SK-N-SH treated with all-trans-retinoic acid at 6 μM for 48 hours (cell line): ENCODE data around the gene TAS2R1.
"Not testable (repeated sequence)": the region's sequence is repeated elsewhere in the genome, so short reads cannot be mapped to it uniquely, and the experiment has no call there.

Source experiments
- ATAC-seq: fragments of 200-7000 bp; cut with Tn5 transposase; 3 replicates; pipeline ENCODE4 v1.9.1; 2020; ENCODE audit warnings: mild to moderate bottlenecking, moderate library complexity
- ARNTL ChIP-seq: fragments of 450-650 bp; formaldehyde crosslinking; IDR thresholded peaks from 2 replicates; pipeline ENCODE4 v1.5.0; 2020; ENCODE audit warnings: low read depth, mild to moderate bottlenecking, moderate library complexity, borderline replicate concordance
- BACH2 ChIP-seq: fragments of 250-450 bp; sonication (Bioruptor Pico); IDR thresholded peaks from 2 replicates; pipeline ENCODE4 v1.9.0; 2021; ENCODE audit warnings: mild to moderate bottlenecking, borderline replicate concordance
- CREB5 ChIP-seq: fragments of 250-450 bp; sonication (Bioruptor Pico); IDR thresholded peaks from 2 replicates; pipeline ENCODE4 v1.5.1; 2020; ENCODE audit warnings: low read depth, mild to moderate bottlenecking, moderate library complexity
- CSDC2 ChIP-seq: fragments of 250-450 bp; sonication (Bioruptor Pico); IDR thresholded peaks from 2 replicates; pipeline ENCODE4 v1.5.0; 2020; ENCODE audit warnings: mild to moderate bottlenecking, moderate library complexity
- CSRNP3 ChIP-seq: fragments of 250-450 bp; sonication (Bioruptor Pico); IDR thresholded peaks from 2 replicates; pipeline ENCODE4 v1.5.1; 2021; ENCODE audit warnings: mild to moderate bottlenecking, moderate library complexity
- ESRRG ChIP-seq: fragments of 250-450 bp; sonication (Bioruptor Pico); IDR thresholded peaks from 2 replicates; pipeline ENCODE4 v1.6.1; 2021; ENCODE audit warnings: mild to moderate bottlenecking
- GLIS3 ChIP-seq: fragments of 250-450 bp; sonication (Bioruptor Pico); IDR thresholded peaks from 2 replicates; pipeline ENCODE4 v1.5.0; 2020; ENCODE audit warnings: mild to moderate bottlenecking, moderate library complexity
- ISL1 ChIP-seq: fragments of 250-450 bp; sonication (Bioruptor Pico); IDR thresholded peaks from 2 replicates; pipeline ENCODE4 v2.1.2; 2022; ENCODE audit warnings: mild to moderate bottlenecking, moderate library complexity
- OSR1 ChIP-seq: fragments of 250-450 bp; sonication (Bioruptor Pico); IDR thresholded peaks from 2 replicates; pipeline ENCODE4 v1.8.0; 2022; ENCODE audit warnings: moderate library complexity, mild to moderate bottlenecking, inconsistent platforms
- POU6F1 ChIP-seq: fragments of 250-450 bp; sonication (Bioruptor Pico); IDR thresholded peaks from 2 replicates; pipeline ENCODE4 v1.8.0; 2021; ENCODE audit warnings: low read depth, mild to moderate bottlenecking, moderate library complexity, borderline replicate concordance
- PPARA ChIP-seq: fragments of 250-450 bp; sonication (Bioruptor Pico); IDR thresholded peaks from 2 replicates; pipeline ENCODE4 v1.5.0; 2020; ENCODE audit warnings: mild to moderate bottlenecking, borderline replicate concordance
- RARB ChIP-seq: fragments of 250-450 bp; sonication (Bioruptor Pico); IDR thresholded peaks from 2 replicates; pipeline ENCODE4 v1.8.0; 2021; ENCODE audit warnings: mild to moderate bottlenecking, moderate library complexity
- SNAI2 ChIP-seq: fragments of 250-450 bp; sonication (Bioruptor Pico); IDR thresholded peaks from 2 replicates; pipeline ENCODE4 v1.5.0; 2020; ENCODE audit warnings: mild to moderate bottlenecking, moderate library complexity
- TCF4 ChIP-seq: fragments of 250-450 bp; sonication (Bioruptor Pico); IDR thresholded peaks from 2 replicates; pipeline ENCODE4 v1.8.0; 2021; ENCODE audit warnings: mild to moderate bottlenecking, moderate library complexity, borderline replicate concordance
- TOX ChIP-seq: fragments of 250-450 bp; sonication (Bioruptor Pico); IDR thresholded peaks from 2 replicates; pipeline ENCODE4 v1.8.0; 2021; ENCODE audit warnings: mild to moderate bottlenecking, moderate library complexity, borderline replicate concordance
- TSHZ2 ChIP-seq: fragments of 250-450 bp; sonication (Bioruptor Pico); IDR thresholded peaks from 2 replicates; pipeline ENCODE4 v1.5.0; 2020; ENCODE audit warnings: mild to moderate bottlenecking, moderate library complexity
- ZC3H10 ChIP-seq: fragments of 250-450 bp; sonication (Bioruptor Pico); IDR thresholded peaks from 2 replicates; pipeline ENCODE4 v1.5.1; 2021; ENCODE audit warnings: mild to moderate bottlenecking, moderate library complexity
- ZFP3 ChIP-seq: fragments of 250-450 bp; sonication (Bioruptor Pico); IDR thresholded peaks from 2 replicates; pipeline ENCODE4 v1.5.0; 2020; ENCODE audit warnings: mild to moderate bottlenecking, moderate library complexity
- ZNF565 ChIP-seq: fragments of 450-650 bp; formaldehyde crosslinking; conservative IDR thresholded peaks from 2 replicates; pipeline ENCODE4 v1.5.0; 2020; ENCODE audit warnings: low read depth, mild to moderate bottlenecking, moderate library complexity
- ZNF70 ChIP-seq: fragments of 450-650 bp; formaldehyde crosslinking; IDR thresholded peaks from 2 replicates; pipeline ENCODE4 v1.5.0; 2020; ENCODE audit warnings: mild to moderate bottlenecking, moderate library complexity
- ZNF8 ChIP-seq: fragments of 450-650 bp; formaldehyde crosslinking; IDR thresholded peaks from 2 replicates; pipeline ENCODE4 v1.5.0; 2020; ENCODE audit warnings: mild to moderate bottlenecking, moderate library complexity

TAS2R1 gene

GRCh38 chr5:9601055-9601739 is 29.0 kb downstream of the TAS2R1 start (continued):
- TF ChIP-seq CSDC2 (CRISPR knock-in tag) (no peak), ZNF70 (no peak), ZC3H10 (CRISPR knock-in tag) (no peak), GLIS3 (CRISPR knock-in tag) (no peak), TCF4 (CRISPR knock-in tag) (no peak), ESRRG (no peak), PPARA (CRISPR knock-in tag) (no peak), TOX (CRISPR knock-in tag) (no peak), RARB (CRISPR knock-in tag) (no peak)

- no peak for TF ChIP-seq ISL1 (CRISPR knock-in tag)
- no peak for TF ChIP-seq GLIS3 (CRISPR knock-in tag)
- TF ChIP-seq TCF4 (CRISPR knock-in tag) = no peak
- TF ChIP-seq ZNF70 = no peak
- no peak for TF ChIP-seq ARNTL (CRISPR knock-in tag)
- no peak for TF ChIP-seq SNAI2 (CRISPR knock-in tag)
- no peak for TF ChIP-seq CSRNP3 (CRISPR knock-in tag)
- TF ChIP-seq ZNF565 = no peak
- no peak for TF ChIP-seq POU6F1 (CRISPR knock-in tag)
- no peak for TF ChIP-seq CREB5 (CRISPR knock-in tag)
- TF ChIP-seq OSR1 (CRISPR knock-in tag) = no peak
- TF ChIP-seq TSHZ2 (CRISPR knock-in tag) = no peak
- no peak for TF ChIP-seq PPARA (CRISPR knock-in tag)
- no peak for TF ChIP-seq ZNF8 (CRISPR knock-in tag)
- no peak for TF ChIP-seq ZFP3
- TF ChIP-seq RARB (CRISPR knock-in tag) = no peak
- no peak for TF ChIP-seq TOX (CRISPR knock-in tag)
- no peak for TF ChIP-seq ESRRG
- no peak for TF ChIP-seq BACH2 (CRISPR knock-in tag)
- no peak for ATAC-seq
These were observed 30.8 kb downstream of the TAS2R1 start for GRCh38 chr5:9599391-9599790.

- not testable (repeated sequence) for ATAC-seq
These were observed 31.8 kb downstream of the TAS2R1 start for GRCh38 chr5:9598329-9598728.

GRCh38 chr5:9597322-9597721 is 32.8 kb downstream of the TAS2R1 start:
- not testable (repeated sequence) for ATAC-seq
